Measurements from ENCODE around the gene E2F3.

E2F3 gene

GRCh38 chr6:20364327-20364726, 37.4 kb upstream of the E2F3 start:
- no peak for TF ChIP-seq CTCF (IDR thresholded peaks at IDR 0.05; ENCODE audit: insufficient read depth, low read length, missing control alignments)
- H3K4me3 ChIP-seq (ENCODE audit: low read depth, low read length): no peak overlapping the region
- POLR2A ChIA-PET: no interaction called here
- CTCF ChIA-PET: no interaction called here
- DNase-seq (ENCODE audit: low read depth, low spot score): no peak

- ChIA-PET POLR2A (no interaction called here), CTCF (no interaction called here)
- no peak overlapping the region for H3K4me3 ChIP-seq (ENCODE audit: low read depth, low read length)
- DNase-seq (ENCODE audit: low read depth, low spot score): no peak
- no peak for TF ChIP-seq CTCF (IDR thresholded peaks at IDR 0.05; ENCODE audit: insufficient read depth, low read length, missing control alignments)
Measured at GRCh38 chr6:20365456-20365855, 36.2 kb upstream of the E2F3 start.

- DNase-seq (ENCODE audit: low read depth, low spot score): no peak
- no peak overlapping the region for H3K4me3 ChIP-seq (ENCODE audit: low read depth, low read length)
- POLR2A ChIA-PET: no interaction called here
- CTCF ChIA-PET: interaction anchor here (1.8 kb wide), 1 partner anchor 162 kb away, joined by 4 read pairs; no protein-coding TSS in a partner anchor
- TF ChIP-seq CTCF (IDR thresholded peaks at IDR 0.05; ENCODE audit: insufficient read depth, low read length, missing control alignments): no peak
Measured at GRCh38 chr6:20366082-20366830, 35.4 kb upstream of the E2F3 start.

GRCh38 chr6:20367743-20368485, 33.8 kb upstream of the E2F3 start:
- ChIA-PET POLR2A (no interaction called here), CTCF (interaction anchor here (1.8 kb wide), 1 partner anchor 160 kb away, joined by 4 read pairs; no protein-coding TSS in a partner anchor)
- no peak overlapping the region for H3K4me3 ChIP-seq (ENCODE audit: low read depth, low read length)
- no peak for DNase-seq (ENCODE audit: low read depth, low spot score)
- TF ChIP-seq CTCF (IDR thresholded peaks at IDR 0.05; ENCODE audit: insufficient read depth, low read length, missing control alignments): no peak

- POLR2A ChIA-PET: no interaction called here
- CTCF ChIA-PET: no interaction called here
- no peak for DNase-seq (ENCODE audit: low read depth, low spot score)
- no peak overlapping the region for H3K4me3 ChIP-seq (ENCODE audit: low read depth, low read length)
- TF ChIP-seq CTCF (IDR thresholded peaks at IDR 0.05; ENCODE audit: insufficient read depth, low read length, missing control alignments): no peak
Measured at GRCh38 chr6:20370393-20370792, 31.3 kb upstream of the E2F3 start.

- no peak for DNase-seq (ENCODE audit: low read depth, low spot score)
- H3K4me3 ChIP-seq (ENCODE audit: low read depth, low read length): no peak overlapping the region
- no peak for TF ChIP-seq CTCF (IDR thresholded peaks at IDR 0.05; ENCODE audit: insufficient read depth, low read length, missing control alignments)
- ChIA-PET POLR2A (no interaction called here), CTCF (no interaction called here)
Measured at GRCh38 chr6:20370801-20371200, 30.9 kb upstream of the E2F3 start.

All from AG04449 (cell line).